Measurements from ENCODE around the gene NCDN. TPM values are rescaled to one million over a fixed set of nuclear protein-coding genes. Genes with fewer than 3 reads are reported as not detected.

NCDN gene
- total and polyA plus RNA-seq, 7 donors: 3.6 to 26.3 (median 14.0) TPM

DNA sequence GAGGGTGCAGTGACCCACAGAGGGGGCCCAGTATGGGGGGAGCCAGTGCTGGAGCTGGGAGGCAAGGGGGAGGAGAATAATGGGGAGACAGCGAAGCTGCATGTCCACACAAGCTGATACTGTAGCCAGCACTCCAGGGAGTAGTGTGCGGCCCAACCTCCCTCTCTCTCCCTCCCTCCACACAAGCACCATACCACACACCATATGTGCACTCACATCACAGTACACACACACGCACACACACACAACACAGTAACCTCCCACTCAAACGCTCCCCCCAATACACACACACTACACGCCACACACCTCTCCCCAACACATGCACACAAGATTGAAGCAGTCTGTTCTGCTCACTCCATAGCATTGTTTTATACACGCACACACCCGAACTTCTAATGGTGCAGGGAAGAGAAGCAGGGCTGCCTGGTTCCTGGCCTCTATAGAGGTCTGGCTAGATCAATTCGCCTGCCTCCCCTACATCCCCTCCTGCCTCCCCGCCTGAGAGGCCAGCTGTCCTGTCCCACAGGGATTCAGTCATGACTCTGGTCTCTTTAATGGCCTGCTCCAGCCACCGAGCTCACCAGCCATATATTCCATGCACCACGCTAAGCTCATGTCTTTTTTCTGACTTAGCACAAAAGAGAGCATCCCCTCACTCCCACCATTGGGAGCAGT is 3.8 kb downstream of the NCDN start:
- DNase-seq: no peak
- Histone ChIP-seq H3K36me3 (peaks cover 0 to 33% (median 7%) of the 10 kb centered on the region in 4 donors), H3K4me3 (peak overlapping the region in 2 of 4 donors; percentile 12 to 16), H3K27me3 (no peaks in the 10 kb centered on the region), H3K27ac (peak overlapping the region; percentile 42 to 96 (median 92)), H3K4me1 (peaks cover 0 to 39% (median 37%) of the 10 kb centered on the region in 4 donors), H3K9me3 (no peaks in the 10 kb centered on the region)
- intact Hi-C loops (cut with DNase I): loop anchor here (5.0 kb wide), 1 partner anchor 211 kb away; no protein-coding TSS in a partner anchor
- TF ChIP-seq POLR2A (IDR thresholded peaks at IDR 0.05) (no peak), EP300 (IDR thresholded peaks at IDR 0.05) (no peak), POLR2AphosphoS5 (IDR thresholded peaks at IDR 0.05) (no peak)
- TF ChIP-seq, protein P1, sequence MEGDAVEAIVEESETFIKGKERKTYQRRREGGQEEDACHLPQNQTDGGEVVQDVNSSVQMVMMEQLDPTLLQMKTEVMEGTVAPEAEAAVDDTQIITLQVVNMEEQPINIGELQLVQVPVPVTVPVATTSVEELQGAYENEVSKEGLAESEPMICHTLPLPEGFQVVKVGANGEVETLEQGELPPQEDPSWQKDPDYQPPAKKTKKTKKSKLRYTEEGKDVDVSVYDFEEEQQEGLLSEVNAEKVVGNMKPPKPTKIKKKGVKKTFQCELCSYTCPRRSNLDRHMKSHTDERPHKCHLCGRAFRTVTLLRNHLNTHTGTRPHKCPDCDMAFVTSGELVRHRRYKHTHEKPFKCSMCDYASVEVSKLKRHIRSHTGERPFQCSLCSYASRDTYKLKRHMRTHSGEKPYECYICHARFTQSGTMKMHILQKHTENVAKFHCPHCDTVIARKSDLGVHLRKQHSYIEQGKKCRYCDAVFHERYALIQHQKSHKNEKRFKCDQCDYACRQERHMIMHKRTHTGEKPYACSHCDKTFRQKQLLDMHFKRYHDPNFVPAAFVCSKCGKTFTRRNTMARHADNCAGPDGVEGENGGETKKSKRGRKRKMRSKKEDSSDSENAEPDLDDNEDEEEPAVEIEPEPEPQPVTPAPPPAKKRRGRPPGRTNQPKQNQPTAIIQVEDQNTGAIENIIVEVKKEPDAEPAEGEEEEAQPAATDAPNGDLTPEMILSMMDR (IDR thresholded peaks at IDR 0.05): no peak
- 92 to 93% methylated on average over 11 of the region's 11 CpGs for WGBS, 2 donors

DNA sequence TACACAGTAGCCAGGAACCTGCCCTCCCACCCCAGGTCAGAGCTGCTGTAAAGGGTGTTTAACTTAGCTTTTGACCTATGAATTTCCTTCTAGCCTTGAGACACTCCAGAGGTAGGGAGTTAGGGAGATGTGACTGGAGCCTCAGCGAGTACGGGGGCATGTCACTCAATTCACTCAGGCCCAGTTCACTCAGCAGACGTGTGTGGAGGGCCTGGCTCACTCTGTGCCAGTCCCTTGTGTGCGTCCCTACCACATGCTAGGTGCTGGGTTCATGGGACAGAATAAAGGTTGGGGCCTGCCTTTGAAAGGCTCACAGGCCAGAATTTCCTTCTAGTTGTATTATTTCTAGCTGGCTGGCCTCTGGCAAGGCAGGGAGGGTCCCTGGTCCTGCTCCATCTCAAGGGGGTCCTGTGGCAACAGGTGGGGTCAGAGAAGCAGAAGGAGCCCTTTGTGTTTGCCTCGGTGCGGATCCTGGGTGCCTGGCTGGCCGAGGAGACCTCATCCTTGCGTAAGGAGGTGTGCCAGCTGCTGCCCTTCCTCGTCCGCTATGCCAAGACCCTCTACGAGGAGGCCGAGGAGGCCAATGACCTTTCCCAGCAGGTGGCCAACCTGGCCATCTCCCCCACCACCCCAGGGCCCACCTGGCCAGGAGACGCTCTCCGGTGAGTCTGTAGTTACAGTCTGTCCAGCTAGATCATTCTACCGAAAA is 4.5 kb downstream of the NCDN start:
- Histone ChIP-seq H3K36me3 (peaks cover 0 to 33% (median 7%) of the 10 kb centered on the region in 4 donors), H3K4me1 (peaks cover 0 to 36% (median 33%) of the 10 kb centered on the region in 4 donors)
- intact Hi-C loops (cut with DNase I): loop anchor here (5.0 kb wide), 1 partner anchor 210 kb away; no protein-coding TSS in a partner anchor

DNA sequence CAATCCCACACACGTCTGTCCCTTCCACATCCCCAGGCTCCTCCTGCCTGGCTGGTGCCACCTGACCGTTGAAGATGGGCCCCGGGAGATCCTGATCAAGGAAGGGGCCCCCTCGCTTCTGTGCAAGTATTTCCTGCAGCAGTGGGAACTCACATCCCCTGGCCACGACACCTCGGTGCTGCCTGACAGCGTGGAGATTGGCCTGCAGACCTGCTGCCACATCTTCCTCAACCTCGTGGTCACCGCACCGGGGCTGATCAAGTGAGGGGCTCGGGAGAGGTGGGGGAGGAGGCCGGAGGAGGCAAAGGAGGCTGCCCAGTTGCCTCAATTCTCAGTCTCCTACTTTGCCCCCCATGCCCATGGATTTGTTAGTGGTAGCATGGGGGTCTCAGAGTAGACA is 5.6 kb downstream of the NCDN start:
- DNase-seq: no peak
- Histone ChIP-seq H3K4me3 (no peak overlapping the region), H3K27me3 (no peaks in the 10 kb centered on the region), H3K4me1 (peaks cover 0 to 34% (median 31%) of the 10 kb centered on the region in 4 donors), H3K36me3 (peaks cover 0 to 33% (median 7%) of the 10 kb centered on the region in 4 donors), H3K9me3 (no peaks in the 10 kb centered on the region), H3K27ac (no peak overlapping the region)
- TF ChIP-seq, protein P1 (IDR thresholded peaks at IDR 0.05): no peak
- TF ChIP-seq POLR2AphosphoS5 (IDR thresholded peaks at IDR 0.05): no peak
- TF ChIP-seq POLR2A (IDR thresholded peaks at IDR 0.05): no peak
- TF ChIP-seq EP300 (IDR thresholded peaks at IDR 0.05): no peak
- 53 to 86% methylated on average over 12 of the region's 12 CpGs for WGBS, 2 donors
- intact Hi-C loops (cut with DNase I): loop anchor here (5.0 kb wide), 1 partner anchor 209 kb away; no protein-coding TSS in a partner anchor

More for the DNA sequence above, 4.5 kb downstream of the NCDN start:
- 93% methylated on average over 15 of the region's 15 CpGs for WGBS, 2 donors
- no peak for DNase-seq
- no peak overlapping the region for H3K4me3 ChIP-seq
- no peak overlapping the region for H3K27ac ChIP-seq
- H3K9me3 ChIP-seq: no peaks in the 10 kb centered on the region
- no peaks in the 10 kb centered on the region for H3K27me3 ChIP-seq
- TF ChIP-seq POLR2AphosphoS5 (IDR thresholded peaks at IDR 0.05): no peak
- no peak for TF ChIP-seq POLR2A (IDR thresholded peaks at IDR 0.05)
- TF ChIP-seq EP300 (IDR thresholded peaks at IDR 0.05): no peak
- TF ChIP-seq, protein P1 (IDR thresholded peaks at IDR 0.05): no peak

DNA sequence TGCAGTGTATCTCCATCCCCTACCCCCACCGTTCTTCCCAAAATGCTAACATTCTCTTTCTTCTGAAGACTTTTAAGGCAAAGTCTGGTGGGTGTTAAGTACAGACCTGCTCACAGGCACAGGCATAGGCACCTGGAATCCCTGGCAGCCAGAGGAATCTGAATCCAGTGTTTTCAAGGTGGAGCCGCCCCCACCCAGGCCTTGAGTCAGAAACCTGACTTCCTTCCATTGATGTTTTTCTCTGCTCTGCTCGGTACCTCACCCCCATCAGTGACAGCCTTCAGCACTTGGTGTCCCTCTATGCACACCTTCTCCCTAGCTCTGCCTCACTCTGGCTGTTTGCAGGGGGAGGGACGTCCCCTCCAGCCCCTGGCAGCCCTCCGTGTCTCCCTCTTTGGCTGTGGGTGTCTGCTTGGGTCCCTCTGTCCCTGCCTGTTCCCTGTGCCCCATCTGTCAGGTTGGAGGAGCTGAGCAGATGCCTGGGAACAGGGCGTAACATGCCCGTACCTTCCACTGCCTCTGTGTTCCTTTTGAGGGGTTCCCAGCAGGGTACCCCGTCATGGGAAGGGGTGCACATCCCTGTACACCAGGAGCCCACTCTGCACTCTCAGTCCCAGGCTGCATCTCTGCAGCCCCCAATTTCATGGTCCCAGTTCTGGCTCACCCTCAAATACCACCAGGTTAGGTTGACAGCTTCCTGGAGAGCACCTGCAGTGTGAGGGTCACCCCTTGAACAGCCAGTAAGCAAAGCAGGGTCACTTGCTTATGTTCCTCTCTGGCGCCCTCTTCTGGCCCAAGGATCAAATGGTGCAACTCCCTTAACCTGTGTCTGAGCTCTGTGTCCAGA is 6.7 kb downstream of the NCDN start:
- peaks cover 0 to 23% (median 20%) of the 10 kb centered on the region in 4 donors for H3K4me1 ChIP-seq
- peaks cover 0 to 33% (median 7%) of the 10 kb centered on the region in 4 donors for H3K36me3 ChIP-seq
- intact Hi-C loops (cut with DNase I): loop anchor here (1.0 to 5.0 kb wide), 2 partner anchors 113 to 208 kb away; no protein-coding TSS in a partner anchor
- 79 to 83% methylated on average over 9 of the region's 9 CpGs for WGBS, 2 donors
- H3K9me3 ChIP-seq: no peaks in the 10 kb centered on the region
- H3K4me3 ChIP-seq: no peak overlapping the region
- H3K27me3 ChIP-seq: no peaks in the 10 kb centered on the region
- no peak for TF ChIP-seq EP300 (IDR thresholded peaks at IDR 0.05)
- no peak for TF ChIP-seq POLR2A (IDR thresholded peaks at IDR 0.05)
- TF ChIP-seq POLR2AphosphoS5 (IDR thresholded peaks at IDR 0.05): no peak
- TF ChIP-seq, protein P1 (IDR thresholded peaks at IDR 0.05): peak; percentile 42 to 73 (median 59)
- peak; percentile 85 for DNase-seq
- H3K27ac ChIP-seq: no peak overlapping the region

Data from sigmoid colon (tissue), 7 donors.